HG02798 (cell line): ENCODE data around the gene CATSPERE.
A peak's percentile ranks its signal among the peaks of the same experiment; 100 is the strongest.

Experiments used
- ATAC-seq: cut with Tn5 transposase; IDR thresholded peaks from one replicate; pipeline ENCODE4 v1.9.1; 2021; ENCODE audit warnings: mild to moderate bottlenecking; ENCODE audit not compliant: unreplicated experiment, poor library complexity

Gene CATSPERE

GRCh38 chr1:244615301-244615700 is 154.2 kb downstream of the CATSPERE start:
- no peak for ATAC-seq

GRCh38 chr1:244626709-244627108 is 165.6 kb downstream of the CATSPERE start:
- no peak for ATAC-seq

DNA sequence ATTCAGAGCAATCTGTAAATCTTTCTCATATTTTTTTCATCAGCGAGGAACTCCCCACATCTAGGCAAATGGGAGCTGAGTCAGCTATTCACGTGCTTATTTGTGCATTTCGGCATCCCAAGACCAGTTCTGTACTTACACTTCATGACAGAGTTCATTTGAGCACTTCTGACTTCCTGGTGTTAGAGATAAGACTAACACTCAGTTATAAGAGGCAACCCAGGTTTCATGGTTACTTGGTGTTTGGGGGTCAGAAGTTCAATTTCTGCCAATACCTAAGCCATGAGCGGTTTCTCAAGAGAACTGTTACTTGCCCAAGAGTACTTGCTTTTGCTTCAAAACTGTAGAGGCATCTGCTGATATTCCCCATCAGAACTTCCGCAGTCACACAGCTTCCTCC is 167.7 kb downstream of the CATSPERE start:
- no peak for ATAC-seq

GRCh38 chr1:244633140-244633539 is 172.1 kb downstream of the CATSPERE start:
- no peak for ATAC-seq

GRCh38 chr1:244634546-244634945 is 173.5 kb downstream of the CATSPERE start:
- ATAC-seq, result no peak

DNA sequence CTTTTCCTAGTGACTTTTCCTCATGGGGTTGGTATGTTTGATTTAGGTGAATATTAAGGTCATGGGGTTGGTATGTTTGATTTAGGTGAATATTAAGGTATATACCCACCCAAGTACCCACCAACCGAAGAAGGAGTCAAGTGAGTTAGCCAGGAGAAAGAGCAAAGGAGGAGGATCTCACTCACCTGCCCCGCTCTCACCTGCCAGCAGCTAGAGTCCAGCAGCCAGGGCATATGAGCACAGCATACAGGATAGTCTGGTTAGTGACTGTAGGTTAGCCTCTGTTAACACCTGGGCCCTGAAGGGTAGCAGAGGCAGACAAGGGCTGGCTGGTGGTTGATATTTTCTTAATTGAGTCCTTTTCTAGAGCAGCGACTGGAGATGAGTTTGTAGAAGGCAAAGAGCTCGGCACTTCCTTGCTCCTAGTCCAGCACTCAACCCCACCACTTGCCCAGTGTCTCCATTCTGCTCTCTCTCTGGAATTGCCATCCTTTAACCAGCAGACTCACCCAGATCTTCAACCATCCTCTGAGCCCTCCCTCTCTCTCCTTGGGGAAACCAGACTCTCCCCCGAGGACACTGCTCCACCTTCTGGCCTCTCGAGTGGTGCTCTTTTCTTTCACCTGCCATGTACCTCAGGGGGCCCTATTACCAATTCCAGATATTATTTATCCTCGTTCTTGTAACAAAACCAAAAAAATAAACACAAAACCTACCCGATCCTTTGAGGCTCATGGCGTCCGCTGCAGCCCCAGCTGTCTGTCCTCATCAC is 175.6 kb downstream of the CATSPERE start:
- ATAC-seq, result no peak

- no peak for ATAC-seq
Observed at GRCh38 chr1:244639561-244639960, 178.5 kb downstream of the CATSPERE start.

DNA sequence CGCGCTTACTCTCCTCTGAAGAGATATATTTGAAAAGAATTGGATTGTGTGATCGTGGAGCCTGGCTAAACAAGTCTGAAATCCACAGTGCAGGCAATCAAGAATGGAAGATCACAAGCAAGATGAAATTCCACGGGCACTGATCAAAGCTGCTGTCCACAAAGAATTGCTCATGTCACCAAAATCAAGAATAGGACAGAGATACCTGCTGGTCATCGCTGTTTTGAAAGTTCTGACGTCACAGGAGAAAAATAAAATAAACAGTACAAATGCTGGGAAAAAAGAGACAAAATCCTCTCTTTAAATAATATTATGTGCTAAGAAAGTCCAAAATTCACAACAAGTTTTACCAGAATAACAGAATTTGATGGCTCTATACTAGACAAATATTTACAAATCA is 179.8 kb downstream of the CATSPERE start:
- ATAC-seq, result no peak

- ATAC-seq, result no peak
Observed at GRCh38 chr1:244642526-244642925, 181.5 kb downstream of the CATSPERE start.

GRCh38 chr1:244642988-244643387 is 181.9 kb downstream of the CATSPERE start:
- ATAC-seq, result no peak

GRCh38 chr1:244645414-244645813 is 184.3 kb downstream of the CATSPERE start:
- ATAC-seq, result no peak

- ATAC-seq, result no peak
Observed at GRCh38 chr1:244645890-244646289, 184.8 kb downstream of the CATSPERE start.

GRCh38 chr1:244647819-244648218 is 186.7 kb downstream of the CATSPERE start:
- ATAC-seq, result no peak

DNA sequence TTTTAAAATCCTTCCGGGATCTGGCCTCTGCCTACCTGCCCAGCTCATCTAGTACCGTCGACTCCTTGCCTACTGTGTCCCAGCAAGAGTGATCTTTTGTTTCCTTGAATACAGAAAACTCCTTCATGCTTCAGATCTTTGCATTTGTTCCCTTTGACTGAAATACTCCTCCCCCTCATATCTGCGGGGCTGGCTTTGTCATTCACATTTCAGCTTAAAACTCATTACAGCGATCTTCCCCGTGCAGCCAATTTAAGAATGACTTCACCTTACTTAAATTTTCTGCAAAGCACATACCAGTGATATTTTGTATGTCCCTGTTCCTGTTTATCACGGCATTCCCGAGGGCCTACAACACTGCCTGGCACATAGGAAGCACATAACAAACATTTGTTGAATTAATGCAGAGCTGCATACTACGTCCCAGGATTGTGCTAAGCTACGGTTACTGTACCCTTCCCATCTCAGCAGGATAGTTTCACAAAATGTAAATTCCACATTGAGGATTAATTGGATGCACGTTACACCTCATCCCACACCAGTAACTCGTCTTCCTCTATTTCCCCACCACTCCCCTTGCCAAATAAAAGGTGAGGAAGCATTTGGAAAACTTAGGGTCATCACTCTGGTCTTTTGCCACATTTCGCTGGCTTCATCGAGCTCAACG is 191.0 kb downstream of the CATSPERE start:
- no peak for ATAC-seq

DNA sequence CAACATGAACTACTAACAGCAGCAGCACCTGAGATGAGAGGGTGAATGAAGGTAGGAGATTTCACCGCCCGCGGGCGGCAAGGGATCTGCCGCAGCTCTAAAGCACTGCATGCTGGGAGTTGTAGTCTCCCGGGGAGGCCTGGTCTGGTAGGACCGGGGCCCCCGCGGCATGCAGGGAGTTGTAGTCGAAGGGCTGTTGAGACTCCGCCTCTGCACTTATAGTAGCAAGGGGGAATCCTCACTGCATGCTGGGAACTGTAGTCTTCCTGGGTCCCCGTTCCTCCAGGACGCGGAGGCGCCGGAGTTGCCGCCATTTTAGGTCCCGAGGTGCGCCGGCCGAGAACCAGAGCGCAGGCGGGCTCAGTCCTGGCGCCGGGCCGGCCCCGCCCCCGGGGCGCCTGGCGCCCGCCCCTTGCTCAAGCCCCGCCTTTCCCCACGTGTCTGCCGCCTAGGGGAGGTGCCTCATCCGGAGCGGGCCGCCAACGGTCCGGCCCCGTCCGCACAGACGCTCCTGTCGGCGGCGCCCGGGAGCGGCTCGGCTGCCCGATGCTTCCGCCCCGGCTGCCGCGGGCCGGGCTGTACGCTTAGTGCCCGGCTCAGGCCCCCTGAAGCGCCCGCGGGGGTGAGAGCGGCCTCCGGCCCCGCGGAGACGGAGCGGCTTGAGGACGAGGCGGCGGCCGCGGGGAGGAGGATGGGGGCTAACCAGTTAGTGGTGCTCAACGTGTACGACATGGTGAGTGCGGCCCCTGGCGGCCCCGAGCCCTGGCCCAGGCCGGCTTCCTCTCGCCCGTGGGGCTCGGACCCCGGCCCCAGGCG is 191.8 kb downstream of the CATSPERE start, which contains the start of gene DESI2:
Gene DESI2 (plus strand): TSS at position 504 of the 816 bp plus-strand sequence. CDS start 188 bp downstream, at position 692.
- ATAC-seq, result peak; percentile 95

DNA sequence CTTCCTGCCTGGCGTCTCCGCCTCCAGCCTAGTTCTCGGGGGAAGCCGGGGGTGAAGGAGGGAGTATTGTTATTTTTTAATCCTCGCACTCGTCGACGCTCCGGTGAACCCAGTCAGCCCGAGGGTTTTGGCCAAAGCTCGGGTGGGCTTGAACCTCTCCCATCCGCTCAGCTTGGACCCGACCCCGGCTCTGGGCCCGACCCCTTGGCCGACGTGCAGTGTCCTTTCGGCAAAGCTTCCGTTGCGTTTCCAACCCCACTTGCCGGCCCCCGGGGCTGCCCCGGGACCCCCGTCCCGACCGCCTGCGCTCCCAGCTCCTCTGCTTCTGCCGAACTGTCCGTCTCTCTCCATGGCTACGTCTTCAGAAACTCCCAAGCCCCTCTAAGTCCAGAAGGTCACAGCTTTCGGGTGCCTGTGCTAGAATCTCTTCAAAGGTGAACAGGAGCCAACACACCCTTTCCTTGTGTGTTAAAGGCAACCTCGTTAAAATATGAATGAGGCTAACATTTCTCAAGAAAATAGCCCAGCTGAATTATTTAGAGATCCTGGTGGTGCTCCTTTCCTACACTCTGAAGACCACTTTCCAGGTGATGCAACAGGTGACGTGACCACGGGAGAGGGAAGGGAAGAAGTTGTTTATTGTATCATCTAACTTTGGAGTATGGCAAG is 192.5 kb downstream of the CATSPERE start:
- no peak for ATAC-seq

GRCh38 chr1:244654108-244655038 is 193.3 kb downstream of the CATSPERE start:
- ATAC-seq, result no peak

DNA sequence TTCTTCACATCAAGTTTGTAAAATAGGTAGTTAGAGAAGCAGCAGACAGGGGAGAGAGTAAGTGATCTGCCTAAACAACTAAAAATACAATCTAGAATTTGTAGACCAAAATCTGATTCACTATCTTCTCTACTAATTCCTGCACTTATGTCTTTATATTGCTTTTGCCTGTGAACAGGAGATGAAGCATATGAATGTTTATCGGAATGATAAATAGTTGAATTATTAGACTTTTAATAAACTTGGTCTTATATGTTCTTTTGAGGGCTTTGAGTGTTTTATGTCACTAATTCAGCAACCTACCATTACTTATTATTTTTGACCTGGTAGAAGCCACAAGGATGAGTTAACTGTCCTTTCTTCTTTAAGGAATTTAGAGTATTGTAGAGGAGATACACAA is 194.1 kb downstream of the CATSPERE start:
- ATAC-seq, result no peak

DNA sequence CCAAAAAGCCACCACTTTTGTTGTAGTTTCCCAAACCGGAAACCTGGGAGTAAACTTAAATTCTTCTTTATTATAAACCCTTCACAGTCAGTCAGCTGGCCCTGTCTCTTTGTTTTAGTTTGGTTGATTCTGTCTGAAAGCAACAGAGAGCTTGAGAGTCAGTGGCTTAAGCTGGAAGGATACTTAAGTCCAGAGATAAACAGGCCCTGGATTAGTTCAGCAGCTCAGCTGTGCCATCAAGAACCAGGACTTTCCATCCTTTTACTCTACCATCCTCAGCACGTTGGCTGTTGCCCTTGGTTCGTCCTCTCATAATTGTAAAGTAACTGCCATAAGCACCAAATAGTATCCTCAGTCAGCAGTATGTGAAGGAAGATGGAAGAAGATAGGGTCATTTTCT is 196.3 kb downstream of the CATSPERE start:
- ATAC-seq, result no peak
